Measurements from ENCODE around the gene ROR1. TPM values are rescaled to one million over a fixed set of nuclear protein-coding genes. Genes with fewer than 3 reads are reported as not detected.

Gene ROR1
- total and polyA plus RNA-seq, 2 of the 4 experiments (the other 2 are of a cell fraction) = 4.4 to 10.0 TPM

DNA sequence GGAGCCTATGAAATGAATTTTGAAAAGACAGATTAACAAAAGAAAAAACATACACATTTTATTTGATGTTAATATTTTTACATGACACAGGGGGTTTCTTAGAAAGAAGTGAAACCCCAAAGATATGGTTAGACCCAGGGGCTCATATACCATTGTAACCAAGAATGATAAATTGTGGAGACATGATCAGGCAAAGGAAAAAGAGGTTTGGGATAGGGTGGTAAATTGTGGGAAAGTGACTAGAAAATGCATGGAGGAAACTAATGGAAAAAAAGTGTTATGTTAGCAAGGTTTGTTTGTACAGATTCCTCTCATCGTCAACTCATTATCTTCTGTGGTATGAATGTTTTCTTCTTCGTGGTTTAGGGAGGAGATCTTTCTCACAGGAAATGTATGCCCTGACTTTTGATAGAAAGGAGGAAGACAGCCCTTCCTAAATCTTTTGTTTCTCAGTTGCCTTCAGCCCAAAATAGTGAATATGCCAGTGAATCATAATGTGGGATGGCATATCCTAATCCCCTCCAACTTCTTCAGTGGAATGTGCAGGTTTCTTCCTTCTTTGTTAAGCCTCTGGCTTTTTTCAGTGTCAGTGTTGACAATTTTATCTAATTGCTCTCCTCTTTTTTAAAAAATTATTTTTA lies 289.2 kb downstream of the ROR1 start:
- H3K4me3 ChIP-seq (ENCODE audit: insufficient read depth, low read depth, low read length) = no peak overlapping the region
- ChIA-PET POLR2A (ENCODE audit: unreplicated experiment) (no interaction called here), CTCF (no interaction called here)
- no peak overlapping the region for H3K27ac ChIP-seq (ENCODE audit: insufficient read depth, low read length)
- H3K4ac ChIP-seq (ENCODE audit: low read depth, low read length) = no peak overlapping the region
- intact Hi-C loops (cut with micrococcal nuclease) = no loop called here
- no peak overlapping the region; the same call in 1 of the 2 replicates for H4K5ac ChIP-seq (ENCODE audit: low read depth, low read length)
- no peaks in the 10 kb centered on the region for H3K79me1 ChIP-seq (ENCODE audit: low read depth in 1 of 2, low read length in 2 of 2)
- no peaks in the 10 kb centered on the region for H3K36me3 ChIP-seq (ENCODE audit: control insufficient read depth, insufficient read depth, low read length)
- DNase-seq = peak; percentile 31
- H2BK120ac ChIP-seq (ENCODE audit: low read depth, low read length) = no peak overlapping the region
- H3K23ac ChIP-seq (ENCODE audit: low read depth, low read length) = no peak overlapping the region
- H4K8ac ChIP-seq (ENCODE audit: low read depth in 2 of 2, low read length in 2 of 2) = no peak overlapping the region
- peaks cover 4% of the 10 kb centered on the region; the same call in 1 of the 2 replicates for H3K27me3 ChIP-seq (ENCODE audit: control insufficient read depth, insufficient read depth, low read length)
- no peak for ATAC-seq (ENCODE audit: low read depth)
- TF ChIP-seq NFE2L2 (IDR thresholded peaks at IDR 0.05; ENCODE audit: low read depth, low read length) (no peak), FOS (IDR thresholded peaks at IDR 0.05; ENCODE audit: low read depth, low read length) (no peak), RCOR1 (IDR thresholded peaks at IDR 0.05; ENCODE audit: insufficient replicate concordance, low read length) (no peak), SMC3 (IDR thresholded peaks at IDR 0.05; ENCODE audit: low read depth, low read length) (no peak), POLR2A (IDR thresholded peaks at IDR 0.05; ENCODE audit: low read depth, low read length) (no peak), CHD1 (IDR thresholded peaks at IDR 0.05; ENCODE audit: low read depth, low read length) (no peak), RFX5 (IDR thresholded peaks at IDR 0.05; ENCODE audit: low read depth, low read length) (no peak), BHLHE40 (IDR thresholded peaks at IDR 0.05; ENCODE audit: low read depth, low read length) (no peak), MXI1 (IDR thresholded peaks at IDR 0.05; ENCODE audit: borderline replicate concordance, low read depth, low read length) (no peak), MAFK (IDR thresholded peaks at IDR 0.05; ENCODE audit: low read depth, low read length) (no peak), CEBPB (IDR thresholded peaks at IDR 0.05; ENCODE audit: low read depth, low read length) (no peak), MAZ (IDR thresholded peaks at IDR 0.05; ENCODE audit: borderline replicate concordance, low read depth, low read length) (no peak), RAD21 (IDR thresholded peaks at IDR 0.05; ENCODE audit: low read length) (no peak)
- TF ChIP-seq, protein P1, sequence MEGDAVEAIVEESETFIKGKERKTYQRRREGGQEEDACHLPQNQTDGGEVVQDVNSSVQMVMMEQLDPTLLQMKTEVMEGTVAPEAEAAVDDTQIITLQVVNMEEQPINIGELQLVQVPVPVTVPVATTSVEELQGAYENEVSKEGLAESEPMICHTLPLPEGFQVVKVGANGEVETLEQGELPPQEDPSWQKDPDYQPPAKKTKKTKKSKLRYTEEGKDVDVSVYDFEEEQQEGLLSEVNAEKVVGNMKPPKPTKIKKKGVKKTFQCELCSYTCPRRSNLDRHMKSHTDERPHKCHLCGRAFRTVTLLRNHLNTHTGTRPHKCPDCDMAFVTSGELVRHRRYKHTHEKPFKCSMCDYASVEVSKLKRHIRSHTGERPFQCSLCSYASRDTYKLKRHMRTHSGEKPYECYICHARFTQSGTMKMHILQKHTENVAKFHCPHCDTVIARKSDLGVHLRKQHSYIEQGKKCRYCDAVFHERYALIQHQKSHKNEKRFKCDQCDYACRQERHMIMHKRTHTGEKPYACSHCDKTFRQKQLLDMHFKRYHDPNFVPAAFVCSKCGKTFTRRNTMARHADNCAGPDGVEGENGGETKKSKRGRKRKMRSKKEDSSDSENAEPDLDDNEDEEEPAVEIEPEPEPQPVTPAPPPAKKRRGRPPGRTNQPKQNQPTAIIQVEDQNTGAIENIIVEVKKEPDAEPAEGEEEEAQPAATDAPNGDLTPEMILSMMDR (conservative IDR thresholded peaks at IDR 0.05; ENCODE audit: low read depth, low read length) = no peak
- TF ChIP-seq, protein P2, sequence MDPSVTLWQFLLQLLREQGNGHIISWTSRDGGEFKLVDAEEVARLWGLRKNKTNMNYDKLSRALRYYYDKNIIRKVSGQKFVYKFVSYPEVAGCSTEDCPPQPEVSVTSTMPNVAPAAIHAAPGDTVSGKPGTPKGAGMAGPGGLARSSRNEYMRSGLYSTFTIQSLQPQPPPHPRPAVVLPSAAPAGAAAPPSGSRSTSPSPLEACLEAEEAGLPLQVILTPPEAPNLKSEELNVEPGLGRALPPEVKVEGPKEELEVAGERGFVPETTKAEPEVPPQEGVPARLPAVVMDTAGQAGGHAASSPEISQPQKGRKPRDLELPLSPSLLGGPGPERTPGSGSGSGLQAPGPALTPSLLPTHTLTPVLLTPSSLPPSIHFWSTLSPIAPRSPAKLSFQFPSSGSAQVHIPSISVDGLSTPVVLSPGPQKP (IDR thresholded peaks at IDR 0.05; ENCODE audit: borderline replicate concordance, low read depth, low read length) = no peak
- TF ChIP-seq, protein P3, sequence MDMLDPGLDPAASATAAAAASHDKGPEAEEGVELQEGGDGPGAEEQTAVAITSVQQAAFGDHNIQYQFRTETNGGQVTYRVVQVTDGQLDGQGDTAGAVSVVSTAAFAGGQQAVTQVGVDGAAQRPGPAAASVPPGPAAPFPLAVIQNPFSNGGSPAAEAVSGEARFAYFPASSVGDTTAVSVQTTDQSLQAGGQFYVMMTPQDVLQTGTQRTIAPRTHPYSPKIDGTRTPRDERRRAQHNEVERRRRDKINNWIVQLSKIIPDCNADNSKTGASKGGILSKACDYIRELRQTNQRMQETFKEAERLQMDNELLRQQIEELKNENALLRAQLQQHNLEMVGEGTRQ (IDR thresholded peaks at IDR 0.05; ENCODE audit: low read depth, low read length) = no peak
- H2BK20ac ChIP-seq (ENCODE audit: low read depth, low read length) = no peak overlapping the region
- no peak overlapping the region for H4K91ac ChIP-seq (ENCODE audit: insufficient read depth, low read depth, low read length)
- H3K56ac ChIP-seq (ENCODE audit: extremely low read depth, insufficient read depth, low read length) = no peak overlapping the region
- H3K9me1 ChIP-seq (ENCODE audit: insufficient read depth, low read length) = no peaks in the 10 kb centered on the region
- no CpG with 5 or more reads among the region's 2 CpGs for WGBS, 2 experiments (ENCODE audit: extremely low coverage in 2 of 2, insufficient read length in 1 of 2)
- H4K20me1 ChIP-seq (ENCODE audit: insufficient read depth, low read length) = no peaks in the 10 kb centered on the region
- BruUV-seq (replicated peaks) = no TSS peak
- no peak overlapping the region for H2BK5ac ChIP-seq (ENCODE audit: low read depth, low read length, poor library complexity, severe bottlenecking)
- dilution Hi-C loops (cut with HindIII; ENCODE audit: low sequenced_read_pairs, unreplicated experiment) = no loop called here
- H2AK5ac ChIP-seq (ENCODE audit: low read depth, low read length) = no peak overlapping the region
- no peak overlapping the region for H3K18ac ChIP-seq (ENCODE audit: low read depth, low read length)
- 0 out of 2 replicates have a peak overlapping the region, but pooled peaks have one; percentile 13 for H3K4me2 ChIP-seq (ENCODE audit: low read depth, low read length)
- H2AK9ac ChIP-seq (replicated peaks; ENCODE audit: low read depth, low read length, poor library complexity) = no peak overlapping the region
- no peak overlapping the region for H3K14ac ChIP-seq (replicated peaks; ENCODE audit: low read depth, low read length)
- H3K9ac ChIP-seq (ENCODE audit: low read depth, low read length) = no peak overlapping the region
- H3K9me3 ChIP-seq (ENCODE audit: control insufficient read depth, insufficient read depth, low read length) = no peaks in the 10 kb centered on the region
- no peaks in the 10 kb centered on the region; the same call in 1 of the 2 replicates for H3K4me1 ChIP-seq (ENCODE audit: control insufficient read depth, insufficient read depth, low read length)
- no peak overlapping the region for H2BK15ac ChIP-seq (ENCODE audit: low read depth, low read length)
- H2AFZ ChIP-seq (replicated peaks; ENCODE audit: low read length, poor library complexity) = no peak overlapping the region
- in situ Hi-C loops (cut with MboI; ENCODE audit: low sequenced_read_pairs) = no loop called here
